HepG2 (cell line): Measurements from ENCODE around the gene PFKFB2. TPM values are rescaled to one million over a fixed set of nuclear protein-coding genes. Genes with fewer than 3 reads are reported as not detected.

Source experiments
- CCDC6 ChIP-seq: sonication (generic); formaldehyde crosslinking; IDR thresholded peaks from 2 replicates; pipeline ENCODE4 v1.8.1; 2022; ENCODE audit warnings: mild to moderate bottlenecking, missing genetic modification reagents, moderate library complexity
- HMG20A ChIP-seq: IDR thresholded peaks from 2 replicates; pipeline ENCODE4 v1.6.1; 2016; ENCODE audit warnings: borderline replicate concordance
- KDM1A ChIP-seq: IDR thresholded peaks from 2 replicates; pipeline ENCODE4 v1.6.1; 2016; ENCODE audit warnings: missing compliant biosample characterization
- KDM5B ChIP-seq: sonication (generic); formaldehyde crosslinking; IDR thresholded peaks from 2 replicates; pipeline ENCODE4 v1.4.0; 2020; ENCODE audit warnings: missing genetic modification reagents, mild to moderate bottlenecking, borderline replicate concordance
- KLF15 ChIP-seq: sonication (generic); formaldehyde crosslinking; IDR thresholded peaks from 2 replicates; pipeline ENCODE4 v1.8.1; 2023; ENCODE audit warnings: borderline replicate concordance, mild to moderate bottlenecking, inconsistent platforms, missing genetic modification reagents, mixed read lengths
- MAFG ChIP-seq: sonication (generic); formaldehyde crosslinking; IDR thresholded peaks from 2 replicates; pipeline ENCODE4 v1.5.1; 2020; ENCODE audit warnings: mild to moderate bottlenecking, missing genetic modification reagents
- PAWR ChIP-seq: sonication (generic); formaldehyde crosslinking; IDR thresholded peaks from 2 replicates; pipeline ENCODE4 v1.4.0; 2020; ENCODE audit warnings: missing genetic modification reagents, mild to moderate bottlenecking, borderline replicate concordance
- PHF8 ChIP-seq: sonication (generic); formaldehyde crosslinking; IDR thresholded peaks from 2 replicates; pipeline ENCODE4 v1.5.0; 2020; ENCODE audit warnings: missing genetic modification reagents
- RFXAP ChIP-seq: sonication (generic); formaldehyde crosslinking; IDR thresholded peaks from 2 replicates; pipeline ENCODE4 v1.4.0; 2020; ENCODE audit warnings: missing genetic modification reagents, borderline replicate concordance
- TARDBP ChIP-seq: sonication (generic); formaldehyde crosslinking; IDR thresholded peaks from 2 replicates; pipeline ENCODE4 v1.8.0; 2022; ENCODE audit warnings: mild to moderate bottlenecking, missing genetic modification reagents
- TCF7L2 ChIP-seq: IDR thresholded peaks from 2 replicates; pipeline ENCODE4 v1.6.1; 2011; ENCODE audit warnings: mild to moderate bottlenecking, low read depth, low read length, moderate library complexity
- ZGPAT ChIP-seq: IDR thresholded peaks from 2 replicates; pipeline ENCODE4 v1.6.1; 2016; ENCODE audit warnings: mild to moderate bottlenecking
- ZNF142 ChIP-seq: sonication (generic); formaldehyde crosslinking; IDR thresholded peaks from 2 replicates; pipeline ENCODE4 v1.4.0; 2020; ENCODE audit warnings: missing genetic modification reagents
- ZNF414 ChIP-seq: sonication (generic); formaldehyde crosslinking; IDR thresholded peaks from 2 replicates; pipeline ENCODE4 v1.5.0; 2020; ENCODE audit warnings: missing genetic modification reagents
- ZNF710 ChIP-seq: sonication (generic); formaldehyde crosslinking; IDR thresholded peaks from 2 replicates; pipeline ENCODE4 v1.5.0; 2020; ENCODE audit warnings: mild to moderate bottlenecking, missing genetic modification reagents, borderline replicate concordance
- ZNF883 ChIP-seq: sonication (generic); formaldehyde crosslinking; IDR thresholded peaks from 2 replicates; pipeline ENCODE4 v1.5.1; 2020; ENCODE audit warnings: mild to moderate bottlenecking, missing genetic modification reagents; ENCODE audit errors: not compliant biosample characterization
- ZSCAN22 ChIP-seq: sonication (generic); formaldehyde crosslinking; IDR thresholded peaks from 2 replicates; pipeline ENCODE4 v1.4.0; 2020; ENCODE audit warnings: mild to moderate bottlenecking, missing genetic modification reagents
- ZUFSP ChIP-seq: sonication (generic); formaldehyde crosslinking; IDR thresholded peaks from 2 replicates; pipeline ENCODE4 v1.9.0; 2021; ENCODE audit warnings: missing genetic modification reagents, mild to moderate bottlenecking, borderline replicate concordance
- polyA plus RNA-seq, 8 experiments: library from polyadenylated mRNA; depleted of rRNA in 3 of 8; stranded (reverse) in 7 of 8; unstranded in 1 of 8; fragments of >200 nt; fragmentation: Illumina TruSeq in 4 of 8; extraction: Trizol in 4 of 8; gene quantifications; 2 replicates each; pipeline versions ENCODE4 v1.2.1 to v1.2.3, GENCODE V29; 2011 to 2016; ENCODE audit warnings: low read depth in 4 of 8, missing spikeins in 1 of 8, mixed read lengths in 1 of 8; ENCODE audit not compliant: insufficient read depth in 1 of 8
- total RNA-seq, 5 experiments: library from RNA; depleted of rRNA; stranded (reverse); fragments of >200 nt; fragmentation: Illumina TruSeq; extraction: Trizol; gene quantifications; 2 replicates each; pipeline ENCODE4 v1.2.3, GENCODE V29; 2016; ENCODE audit warnings: low read depth in 1 of 5

Gene PFKFB2
- total and polyA plus RNA-seq, 2 of the 13 experiments (the other 11 are each of a cell fraction or from before 2014, with no cell fraction given): 4.6 to 10.6 TPM

GRCh38 chr1:207025146-207025880, 27.8 kb upstream of the PFKFB2 start (continued):
- TF ChIP-seq ZNF710 (CRISPR knock-in tag): no peak
- no peak for TF ChIP-seq ZNF142 (CRISPR knock-in tag)
- no peak for TF ChIP-seq MAFG
- no peak for TF ChIP-seq PHF8
- peak; percentile 89; the same call in 1 of the 2 replicates for TF ChIP-seq HMG20A (CRISPR knock-in tag)
- TF ChIP-seq ZGPAT (CRISPR knock-in tag): peak; percentile 68; the same call in 1 of the 2 replicates
- no peak for TF ChIP-seq KLF15 (CRISPR knock-in tag)
- no peak for TF ChIP-seq ZNF414 (CRISPR knock-in tag)
- TF ChIP-seq CCDC6 (CRISPR knock-in tag): no peak
- TF ChIP-seq PAWR (CRISPR knock-in tag): no peak
- TF ChIP-seq RFXAP: no peak
- TF ChIP-seq ZNF883 (CRISPR knock-in tag): no peak
- TF ChIP-seq KDM5B (CRISPR knock-in tag): no peak
- no peak for TF ChIP-seq ZSCAN22
- TF ChIP-seq TCF7L2: no peak
- no peak for TF ChIP-seq TARDBP (CRISPR knock-in tag)
- TF ChIP-seq KDM1A (CRISPR knock-in tag): no peak
- no peak for TF ChIP-seq ZUFSP (CRISPR knock-in tag)
